Activated CD4-positive, alpha-beta memory T cell treated with anti-CD3 and anti-CD28 coated beads, Interleukin-2, amount 10 ng/mL, durations not matched to agents 7 days and 5 days (primary cell): ENCODE data around the gene COL2A1. TPM values are rescaled to one million over a fixed set of nuclear protein-coding genes. Genes with fewer than 3 reads are reported as not detected.
A peak's percentile ranks its signal among the peaks of the same experiment; 100 is the strongest.

Source experiments
- CTCF ChIA-PET: fragments of 350-600 bp; sonication (Branson Sonifier 250); formaldehyde crosslinking; loops from one replicate; lab custom pipeline; 2021; ENCODE audit warnings: antibody characterized with exemption, inconsistent platforms; lab: Charles Lee
- POLR2A ChIA-PET: fragments of 350-600 bp; sonication (Branson Sonifier 250); formaldehyde crosslinking; loops from one replicate; lab custom pipeline; 2021; ENCODE audit warnings: antibody characterized with exemption; lab: Charles Lee
- DNase-seq: peaks from one replicate; pipeline ENCODE4 v3.0.0-alpha.2; 2020
- H3K27ac Mint-ChIP-seq: one replicate; pipeline ENCODE4 v1.8.0; 2021; ENCODE audit warnings: mild to moderate bottlenecking, mixed read lengths
- H3K27me3 Mint-ChIP-seq: one replicate; pipeline ENCODE4 v1.8.0; 2021; ENCODE audit warnings: mixed read lengths
- H3K36me3 Mint-ChIP-seq: one replicate; pipeline ENCODE4 v1.8.0; 2021; ENCODE audit warnings: low read depth, mixed read lengths
- H3K4me1 Mint-ChIP-seq: one replicate; pipeline ENCODE4 v1.8.0; 2021; ENCODE audit warnings: mixed read lengths
- H3K4me3 Mint-ChIP-seq: one replicate; pipeline ENCODE4 v1.8.0; 2021; ENCODE audit warnings: mild to moderate bottlenecking, mixed read lengths
- H3K9me3 Mint-ChIP-seq: one replicate; pipeline ENCODE4 v1.8.0; 2021; ENCODE audit warnings: mixed read lengths
- total RNA-seq, 2 experiments: library from RNA; stranded (reverse); gene quantifications; one replicate each; pipeline ENCODE4 v1.2.3, GENCODE V29; 2021

The COL2A1 gene
- total RNA-seq, 2 experiments from 2014 or later = not detected

- ChIA-PET CTCF (interaction anchor here (0.7 kb wide), 1 partner anchor 13 kb away, joined by 4 read pairs; no protein-coding TSS in a partner anchor), POLR2A (interaction anchor here (0.8 to 1.2 kb wide), 2 partner anchors 12 to 175 kb away, joined by 3 to 6 read pairs; no protein-coding TSS in a partner anchor)
- peaks cover 33% of the 10 kb centered on the region for H3K4me1 Mint-ChIP-seq
- H3K36me3 Mint-ChIP-seq = no peaks in the 10 kb centered on the region
- peak overlapping the region; percentile 43 for H3K4me3 Mint-ChIP-seq
- H3K9me3 Mint-ChIP-seq = no peaks in the 10 kb centered on the region
- H3K27ac Mint-ChIP-seq = no peak overlapping the region
- peaks cover 95% of the 10 kb centered on the region for H3K27me3 Mint-ChIP-seq
- DNase-seq = no peak
Observed at GRCh38 chr12:48002773-48003218, 1.5 kb downstream of the COL2A1 start.

DNA sequence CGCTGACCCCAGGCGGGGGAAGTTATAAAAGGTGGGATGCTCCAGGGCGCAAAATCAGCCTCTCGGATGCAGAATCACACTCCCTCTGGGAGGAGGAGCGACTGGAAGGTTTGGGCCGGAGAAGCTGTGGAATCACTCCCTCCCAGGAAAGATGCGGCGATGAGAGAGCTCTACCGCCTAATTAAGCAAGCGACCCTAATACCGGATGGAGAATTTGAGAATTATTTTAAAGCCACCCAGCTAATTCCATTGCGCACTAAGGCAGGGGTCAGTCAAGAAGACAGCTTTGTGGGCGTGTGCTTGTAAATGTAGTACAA, 1.9 kb downstream of the COL2A1 start:
- ChIA-PET CTCF (interaction anchor here (0.7 to 1.2 kb wide), 2 partner anchors 13 to 195 kb away, joined by 3 to 4 read pairs; no protein-coding TSS in a partner anchor), POLR2A (interaction anchor here (0.8 to 1.2 kb wide), 2 partner anchors 12 to 175 kb away, joined by 3 to 6 read pairs; no protein-coding TSS in a partner anchor)
- H3K27me3 Mint-ChIP-seq = peaks cover 92% of the 10 kb centered on the region
- no peaks in the 10 kb centered on the region for H3K9me3 Mint-ChIP-seq
- H3K4me1 Mint-ChIP-seq = peaks cover 33% of the 10 kb centered on the region
- H3K36me3 Mint-ChIP-seq = no peaks in the 10 kb centered on the region
- peak overlapping the region; percentile 7 for H3K27ac Mint-ChIP-seq
- DNase-seq = no peak
- H3K4me3 Mint-ChIP-seq = peak overlapping the region; percentile 48

- H3K9me3 Mint-ChIP-seq = no peaks in the 10 kb centered on the region
- H3K4me1 Mint-ChIP-seq = peaks cover 33% of the 10 kb centered on the region
- DNase-seq = no peak
- H3K36me3 Mint-ChIP-seq = no peaks in the 10 kb centered on the region
- peak overlapping the region; percentile 48 for H3K4me3 Mint-ChIP-seq
- peak overlapping the region; percentile 7 for H3K27ac Mint-ChIP-seq
- ChIA-PET POLR2A (interaction anchor here (1.2 kb wide), 1 partner anchor 11 kb away, joined by 6 read pairs; no protein-coding TSS in a partner anchor), CTCF (interaction anchor here (1.2 kb wide), 1 partner anchor 195 kb away, joined by 3 read pairs; no protein-coding TSS in a partner anchor)
- H3K27me3 Mint-ChIP-seq = peaks cover 91% of the 10 kb centered on the region
Observed at GRCh38 chr12:48001505-48002413, 2.5 kb downstream of the COL2A1 start.

DNA sequence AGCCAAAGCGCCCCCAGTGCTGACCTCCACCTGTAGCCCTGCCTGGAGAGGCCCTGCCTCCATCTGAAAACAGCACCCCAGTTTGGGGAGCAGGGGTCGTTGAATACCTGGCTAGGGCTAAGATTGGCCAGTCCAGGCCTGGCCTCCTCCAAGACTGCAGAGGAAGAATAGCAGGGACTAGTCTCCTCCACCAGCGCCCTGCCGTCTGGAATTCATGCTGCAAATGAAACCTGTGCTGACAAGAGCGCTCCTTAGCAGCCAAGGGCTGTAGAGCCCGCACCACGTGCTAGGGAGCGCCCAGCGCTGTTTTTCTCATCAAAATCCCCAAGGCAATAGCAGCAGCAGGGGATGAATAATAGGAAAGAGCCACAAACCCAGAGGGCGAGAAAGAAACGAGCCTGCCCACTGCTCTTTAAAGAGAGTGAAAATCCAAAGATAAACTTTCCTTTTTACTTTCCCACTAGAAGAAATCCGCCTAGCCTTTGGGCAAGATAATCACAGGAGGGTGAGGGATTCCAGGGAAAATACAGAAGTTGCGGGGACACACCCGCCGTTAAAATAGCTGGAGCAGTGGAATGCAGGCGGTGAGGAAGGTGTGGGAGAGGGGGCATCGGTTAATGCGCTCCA, 3.3 kb downstream of the COL2A1 start:
- CTCF ChIA-PET = interaction anchor here (1.2 kb wide), 1 partner anchor 196 kb away, joined by 3 read pairs; no protein-coding TSS in a partner anchor
- Mint-ChIP-seq H3K27me3 (peaks cover 85% of the 10 kb centered on the region), H3K36me3 (no peaks in the 10 kb centered on the region), H3K9me3 (no peaks in the 10 kb centered on the region), H3K4me3 (peak overlapping the region; percentile 48), H3K4me1 (peaks cover 33% of the 10 kb centered on the region), H3K27ac (no peak overlapping the region)
- no peak for DNase-seq
- POLR2A ChIA-PET = no interaction called here

- DNase-seq = no peak
- Mint-ChIP-seq H3K4me1 (peaks cover 31% of the 10 kb centered on the region), H3K27ac (no peak overlapping the region), H3K9me3 (no peaks in the 10 kb centered on the region), H3K27me3 (peaks cover 84% of the 10 kb centered on the region), H3K36me3 (no peaks in the 10 kb centered on the region), H3K4me3 (no peak overlapping the region)
- ChIA-PET POLR2A (interaction anchor here (0.8 kb wide), 1 partner anchor 10 kb away, joined by 4 read pairs; no protein-coding TSS in a partner anchor), CTCF (interaction anchor here (0.9 kb wide), 1 partner anchor 96 kb away, joined by 4 read pairs; no protein-coding TSS in a partner anchor)
Observed at GRCh38 chr12:47999816-48000215, 4.5 kb downstream of the COL2A1 start.

GRCh38 chr12:47997321-47997720, 7.0 kb downstream of the COL2A1 start:
- peaks cover 88% of the 10 kb centered on the region for H3K27me3 Mint-ChIP-seq
- DNase-seq = no peak
- ChIA-PET CTCF (no interaction called here), POLR2A (no interaction called here)
- no peaks in the 10 kb centered on the region for H3K9me3 Mint-ChIP-seq
- no peaks in the 10 kb centered on the region for H3K36me3 Mint-ChIP-seq
- peaks cover 14% of the 10 kb centered on the region for H3K4me1 Mint-ChIP-seq
- H3K4me3 Mint-ChIP-seq = no peak overlapping the region
- H3K27ac Mint-ChIP-seq = no peak overlapping the region

DNA sequence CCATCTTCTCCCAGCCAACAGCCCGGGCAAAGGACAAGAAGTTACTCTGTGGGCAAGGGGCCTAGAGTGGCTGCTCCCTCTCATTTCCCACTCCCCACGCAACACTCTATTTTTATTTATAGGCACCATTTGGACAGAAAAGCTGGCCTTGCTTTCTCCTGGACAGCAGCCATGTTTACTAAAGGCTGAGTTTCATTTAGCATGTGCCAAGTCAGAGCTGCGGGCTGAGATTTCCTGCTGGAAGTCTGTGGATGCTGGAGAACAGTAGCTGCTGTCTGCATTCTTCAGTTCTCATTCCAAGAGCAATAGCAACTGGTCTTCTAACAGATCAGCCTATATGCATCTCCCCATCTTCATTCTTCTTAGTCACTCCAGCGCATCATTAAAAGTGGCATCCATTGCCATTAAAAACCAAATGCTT, 8.3 kb downstream of the COL2A1 start:
- CTCF ChIA-PET = interaction anchor here (1.2 kb wide), 1 partner anchor 33 kb away, joined by 4 read pairs; the partner anchor contains the start of gene TMEM106C
- POLR2A ChIA-PET = no interaction called here
- no peak for DNase-seq
- Mint-ChIP-seq H3K27me3 (peaks cover 88% of the 10 kb centered on the region), H3K4me3 (no peak overlapping the region), H3K27ac (no peak overlapping the region), H3K36me3 (no peaks in the 10 kb centered on the region), H3K9me3 (no peaks in the 10 kb centered on the region), H3K4me1 (peaks cover 5% of the 10 kb centered on the region)

DNA sequence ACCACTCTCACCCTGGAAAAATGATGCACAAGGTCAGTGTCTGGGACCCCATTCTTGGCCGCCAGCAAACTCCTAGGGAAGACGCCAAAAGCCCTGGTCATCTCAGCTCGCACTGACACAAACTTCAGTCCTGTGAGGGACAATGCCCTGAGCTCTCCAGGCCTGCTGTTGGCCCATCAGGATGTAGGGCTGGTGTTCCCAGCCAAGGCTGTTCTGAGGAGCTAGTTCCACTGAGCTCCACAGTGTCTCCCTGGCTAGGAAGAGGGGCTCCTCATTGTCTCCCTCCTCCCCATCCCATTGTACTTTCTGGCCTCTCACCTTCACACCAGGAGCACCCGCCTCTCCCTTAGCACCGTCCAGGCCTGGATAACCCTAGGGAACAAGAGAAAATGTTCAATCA, 10.8 kb downstream of the COL2A1 start:
- no peak for DNase-seq
- POLR2A ChIA-PET = no interaction called here

GRCh38 chr12:47992776-47993175, 11.5 kb downstream of the COL2A1 start:
- no peaks in the 10 kb centered on the region for H3K9me3 Mint-ChIP-seq
- peaks cover 73% of the 10 kb centered on the region for H3K27me3 Mint-ChIP-seq
- DNase-seq = no peak
- no peak overlapping the region for H3K27ac Mint-ChIP-seq
- POLR2A ChIA-PET = no interaction called here
- H3K4me3 Mint-ChIP-seq = no peak overlapping the region
- CTCF ChIA-PET = interaction anchor here (1.1 kb wide), 1 partner anchor 205 kb away, joined by 3 read pairs; no protein-coding TSS in a partner anchor
- peaks cover 27% of the 10 kb centered on the region for H3K4me1 Mint-ChIP-seq
- H3K36me3 Mint-ChIP-seq = no peaks in the 10 kb centered on the region

More for the DNA sequence above, 10.8 kb downstream of the COL2A1 start:
- Mint-ChIP-seq H3K4me3 (no peak overlapping the region), H3K27ac (no peak overlapping the region), H3K36me3 (no peaks in the 10 kb centered on the region), H3K27me3 (peaks cover 76% of the 10 kb centered on the region), H3K9me3 (no peaks in the 10 kb centered on the region), H3K4me1 (peaks cover 27% of the 10 kb centered on the region)
- CTCF ChIA-PET = interaction anchor here (0.6 kb wide), 1 partner anchor 88 kb away, joined by 3 read pairs; no protein-coding TSS in a partner anchor

DNA sequence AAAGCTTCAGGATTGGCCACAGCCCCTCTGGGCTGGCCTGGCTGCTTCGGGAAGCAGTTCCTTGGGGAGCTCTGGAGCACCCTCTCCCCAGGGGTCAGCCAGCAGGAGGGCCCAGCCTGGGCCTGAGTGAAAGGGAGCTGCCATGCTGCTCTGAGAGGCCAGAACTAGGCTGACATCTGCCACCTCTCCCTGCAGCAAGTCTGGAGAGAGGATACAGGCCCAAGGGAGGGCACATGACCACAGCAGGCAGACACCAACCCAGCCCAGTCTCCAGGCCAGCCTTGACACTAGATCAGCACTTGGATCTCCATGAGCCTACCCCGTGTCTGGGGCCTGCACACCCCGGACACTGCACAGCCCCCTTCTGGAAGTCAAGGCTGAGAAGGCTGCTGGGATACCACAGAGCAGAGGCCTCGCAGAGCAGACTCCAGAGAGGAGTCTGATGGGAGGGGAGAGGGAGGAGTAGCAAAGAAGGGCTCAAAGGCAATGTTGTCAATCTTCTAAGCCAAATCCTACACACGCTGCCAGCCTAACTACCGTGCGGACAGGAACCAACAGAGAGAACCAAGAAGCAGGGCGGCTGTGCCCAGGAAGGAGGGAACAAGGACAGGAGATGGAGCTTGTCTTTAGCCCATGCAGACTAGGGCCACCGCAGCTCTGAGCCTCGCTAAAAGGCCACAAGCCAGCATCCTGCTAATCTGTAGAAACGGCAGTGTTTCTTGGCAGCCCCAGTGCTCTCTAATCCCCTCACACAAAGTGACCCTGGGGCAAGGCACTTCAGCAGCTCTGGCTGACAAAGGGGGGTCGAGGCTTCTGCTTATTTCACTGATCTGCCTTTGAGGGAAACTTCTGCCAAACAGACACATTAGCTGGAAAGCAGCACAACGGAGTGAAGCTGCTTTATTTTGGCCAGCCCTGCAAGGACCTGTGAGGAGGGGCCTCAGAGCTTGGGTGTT, 12.9 kb downstream of the COL2A1 start:
- no peaks in the 10 kb centered on the region for H3K9me3 Mint-ChIP-seq
- no peak overlapping the region for H3K27ac Mint-ChIP-seq
- no peak overlapping the region for H3K4me3 Mint-ChIP-seq
- no peak for DNase-seq
- H3K4me1 Mint-ChIP-seq = peaks cover 28% of the 10 kb centered on the region
- CTCF ChIA-PET = interaction anchor here (0.6 to 1.3 kb wide), 4 partner anchors 15 to 206 kb away, joined by 3 to 8 read pairs (median 3); partner anchors contain the start of gene TMEM106C
- POLR2A ChIA-PET = interaction anchor here (0.7 to 2.6 kb wide), 8 partner anchors 9 to 167 kb away, joined by 3 to 10 read pairs (median 4); partner anchors contain the start of gene COL2A1
- H3K27me3 Mint-ChIP-seq = peaks cover 73% of the 10 kb centered on the region
- H3K36me3 Mint-ChIP-seq = no peaks in the 10 kb centered on the region

DNA sequence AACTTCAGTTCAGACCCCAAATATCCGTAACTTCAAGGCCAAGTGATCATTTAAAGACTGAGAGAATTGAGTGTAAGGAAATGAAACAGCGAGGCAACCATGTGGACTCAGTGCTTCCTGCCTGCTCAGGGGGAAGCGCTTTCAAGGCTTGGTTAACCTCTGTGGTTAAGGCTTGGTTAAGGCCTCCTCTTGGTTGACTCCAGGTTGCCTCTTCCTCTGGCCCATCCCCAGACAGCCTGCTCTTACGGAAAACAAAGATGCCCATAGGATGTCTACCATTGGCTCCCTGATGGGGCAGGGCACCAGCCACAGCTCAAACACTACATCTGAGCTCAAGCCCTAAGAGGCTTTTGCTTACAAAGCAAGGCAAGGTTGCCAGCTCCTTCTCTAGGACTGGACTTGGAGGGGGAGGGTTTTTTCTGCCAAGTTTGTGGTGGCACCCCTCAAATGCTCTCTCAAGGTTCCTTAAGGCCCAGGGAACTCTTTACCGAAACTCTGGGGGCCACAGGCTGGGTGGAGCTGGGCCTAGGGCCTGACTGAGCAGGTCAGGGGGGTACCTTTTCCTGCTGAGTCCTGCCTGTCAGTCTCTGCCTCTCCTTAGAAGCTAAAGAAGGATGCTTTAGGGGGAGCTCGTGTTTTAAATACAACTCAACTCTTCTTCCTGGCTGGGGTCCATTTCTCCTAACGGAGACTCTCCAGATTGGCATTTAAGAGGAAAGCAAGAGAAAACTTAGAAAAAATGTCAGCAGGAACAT, 13.7 kb downstream of the COL2A1 start:
- H3K27ac Mint-ChIP-seq = peak overlapping the region; percentile 62
- H3K27me3 Mint-ChIP-seq = peaks cover 69% of the 10 kb centered on the region
- H3K36me3 Mint-ChIP-seq = no peaks in the 10 kb centered on the region
- H3K4me1 Mint-ChIP-seq = peaks cover 28% of the 10 kb centered on the region
- peak; percentile 83 for DNase-seq
- POLR2A ChIA-PET = interaction anchor here (0.7 to 2.6 kb wide), 10 partner anchors 10 to 168 kb away, joined by 3 to 10 read pairs (median 3); partner anchors contain the start of genes COL2A1 and TMEM106C
- CTCF ChIA-PET = interaction anchor here (0.6 to 1.3 kb wide), 3 partner anchors 16 to 52 kb away, joined by 3 to 8 read pairs (median 3); partner anchors contain the start of gene TMEM106C
- H3K9me3 Mint-ChIP-seq = no peaks in the 10 kb centered on the region
- no peak overlapping the region for H3K4me3 Mint-ChIP-seq
